Nephron progenitor cell (in vitro differentiated cells): ENCODE data around the gene GPR82.
A peak's percentile ranks its signal among the peaks of the same experiment; 100 is the strongest.
"Not testable (repeated sequence)": the region's sequence is repeated elsewhere in the genome, so short reads cannot be mapped to it uniquely, and the experiment has no call there.

ENCODE experiments used
- DNase-seq: peaks from one replicate; pipeline ENCODE4 v3.0.0; 2021
- H3K27ac Mint-ChIP-seq: 2 replicates; pipeline ENCODE4 v1.8.0; 2021; ENCODE audit warnings: mild to moderate bottlenecking, moderate library complexity, mixed read lengths
- H3K27me3 Mint-ChIP-seq: 2 replicates; pipeline ENCODE4 v1.8.0; 2021; ENCODE audit warnings: mild to moderate bottlenecking, low read depth, mixed read lengths; ENCODE audit not compliant: poor library complexity
- H3K36me3 Mint-ChIP-seq: 2 replicates; pipeline ENCODE4 v1.8.0; 2021; ENCODE audit warnings: low read depth, mixed read lengths
- H3K4me1 Mint-ChIP-seq: 2 replicates; pipeline ENCODE4 v1.8.0; 2021; ENCODE audit warnings: mixed read lengths
- H3K4me3 Mint-ChIP-seq: 2 replicates; pipeline ENCODE4 v1.8.0; 2021; ENCODE audit warnings: mild to moderate bottlenecking, moderate library complexity, mixed read lengths
- H3K9me3 Mint-ChIP-seq: 2 replicates; pipeline ENCODE4 v1.8.0; 2021; ENCODE audit warnings: mild to moderate bottlenecking, moderate library complexity, mixed read lengths
- TF ChIP-seq, protein P1 (sequence below): fragments of 200-600 bp; sonication (generic); IDR thresholded peaks from 2 replicates; pipeline ENCODE4 v1.5.0; 2021; ENCODE audit warnings: antibody characterized with exemption

The GPR82 gene

DNA sequence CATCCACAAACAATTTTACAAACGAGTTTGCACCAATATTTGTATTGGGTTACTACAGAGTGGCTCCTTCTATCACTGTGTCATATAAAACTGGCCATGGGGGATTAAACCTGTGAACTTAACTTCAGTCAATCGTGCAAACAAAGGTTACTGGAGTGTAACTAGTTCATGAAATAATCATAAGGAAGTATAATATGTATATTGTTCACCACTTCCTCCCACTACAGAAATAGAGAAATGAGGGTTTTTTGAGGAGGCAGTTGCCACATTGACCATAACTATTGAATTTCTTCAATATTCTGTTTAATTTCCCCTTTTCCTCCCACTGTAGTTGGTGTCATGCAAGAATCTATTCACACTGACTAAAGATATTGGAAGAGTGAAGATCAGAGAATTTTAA, at the start of gene GPR82:
TSS of gene GPR82 (plus strand) at position 356 of the 400 bp plus-strand sequence. CDS start 2,846 bp downstream, outside the sequence.
- DNase-seq, result no peak

GRCh38 chrX:41676361-41676760, 47.6 kb upstream of the GPR82 start:
- Mint-ChIP-seq H3K4me1 (peaks cover 11% of the 10 kb centered on the region), H3K36me3 (peaks cover 15% of the 10 kb centered on the region), H3K27ac (peak overlapping the region; percentile 3), H3K9me3 (peaks cover 13% of the 10 kb centered on the region)
- H3K4me3 Mint-ChIP-seq, DNase-seq, H3K27me3 Mint-ChIP-seq: not testable (repeated sequence)

More for the DNA sequence above, at the start of gene GPR82:
- peaks cover 10% of the 10 kb centered on the region for H3K4me1 Mint-ChIP-seq
- peaks cover 27% of the 10 kb centered on the region for H3K9me3 Mint-ChIP-seq
- H3K27ac Mint-ChIP-seq, result no peak within 1 kb of the TSS
- no peak within 1 kb of the TSS for H3K4me3 Mint-ChIP-seq
- TF ChIP-seq, protein P1, sequence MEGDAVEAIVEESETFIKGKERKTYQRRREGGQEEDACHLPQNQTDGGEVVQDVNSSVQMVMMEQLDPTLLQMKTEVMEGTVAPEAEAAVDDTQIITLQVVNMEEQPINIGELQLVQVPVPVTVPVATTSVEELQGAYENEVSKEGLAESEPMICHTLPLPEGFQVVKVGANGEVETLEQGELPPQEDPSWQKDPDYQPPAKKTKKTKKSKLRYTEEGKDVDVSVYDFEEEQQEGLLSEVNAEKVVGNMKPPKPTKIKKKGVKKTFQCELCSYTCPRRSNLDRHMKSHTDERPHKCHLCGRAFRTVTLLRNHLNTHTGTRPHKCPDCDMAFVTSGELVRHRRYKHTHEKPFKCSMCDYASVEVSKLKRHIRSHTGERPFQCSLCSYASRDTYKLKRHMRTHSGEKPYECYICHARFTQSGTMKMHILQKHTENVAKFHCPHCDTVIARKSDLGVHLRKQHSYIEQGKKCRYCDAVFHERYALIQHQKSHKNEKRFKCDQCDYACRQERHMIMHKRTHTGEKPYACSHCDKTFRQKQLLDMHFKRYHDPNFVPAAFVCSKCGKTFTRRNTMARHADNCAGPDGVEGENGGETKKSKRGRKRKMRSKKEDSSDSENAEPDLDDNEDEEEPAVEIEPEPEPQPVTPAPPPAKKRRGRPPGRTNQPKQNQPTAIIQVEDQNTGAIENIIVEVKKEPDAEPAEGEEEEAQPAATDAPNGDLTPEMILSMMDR, result no peak
- H3K27me3 Mint-ChIP-seq, result no peaks in the 10 kb centered on the region
- peaks cover 32% of the 10 kb centered on the region for H3K36me3 Mint-ChIP-seq

- Mint-ChIP-seq H3K4me1 (peaks cover 11% of the 10 kb centered on the region), H3K27me3 (no peaks in the 10 kb centered on the region), H3K9me3 (peaks cover 15% of the 10 kb centered on the region), H3K4me3 (no peak overlapping the region), H3K36me3 (peaks cover 18% of the 10 kb centered on the region), H3K27ac (no peak overlapping the region)
- DNase-seq, result no peak
- TF ChIP-seq, protein P1, result no peak
Observed at GRCh38 chrX:41677183-41678060, 46.6 kb upstream of the GPR82 start.

GRCh38 chrX:41684138-41684537, 39.8 kb upstream of the GPR82 start:
- Mint-ChIP-seq H3K27me3 (no peaks in the 10 kb centered on the region), H3K36me3 (peaks cover 18% of the 10 kb centered on the region), H3K9me3 (peaks cover 10% of the 10 kb centered on the region), H3K27ac (no peak overlapping the region), H3K4me1 (no peaks in the 10 kb centered on the region), H3K4me3 (no peak overlapping the region)
- no peak for DNase-seq
- TF ChIP-seq, protein P1, result no peak

- H3K9me3 Mint-ChIP-seq, result peaks cover 8% of the 10 kb centered on the region
- no peak for DNase-seq
- no peak overlapping the region for H3K27ac Mint-ChIP-seq
- peaks cover 18% of the 10 kb centered on the region for H3K36me3 Mint-ChIP-seq
- TF ChIP-seq, protein P1, result no peak
- no peaks in the 10 kb centered on the region for H3K27me3 Mint-ChIP-seq
- no peaks in the 10 kb centered on the region for H3K4me1 Mint-ChIP-seq
- H3K4me3 Mint-ChIP-seq, result no peak overlapping the region
Observed at GRCh38 chrX:41684940-41685339, 39.0 kb upstream of the GPR82 start.

DNA sequence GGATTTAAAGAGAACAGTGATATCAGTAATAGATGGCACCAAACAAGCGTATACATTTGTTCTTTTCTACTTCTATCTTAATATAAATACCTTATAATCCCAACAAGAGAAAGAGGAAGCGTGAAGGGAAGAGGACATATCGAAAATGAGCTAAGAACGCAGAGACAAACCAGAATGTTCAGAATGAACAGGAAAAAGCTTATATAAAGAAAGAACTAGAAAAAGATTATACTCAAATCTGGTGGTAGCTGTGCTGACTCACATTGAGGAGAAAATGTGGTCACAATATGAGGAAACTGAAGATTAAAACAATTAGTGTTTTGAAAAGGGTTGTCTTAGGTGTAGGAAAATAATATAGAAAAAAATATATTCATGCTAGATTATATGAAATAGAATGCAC, 37.2 kb upstream of the GPR82 start:
- Mint-ChIP-seq H3K9me3 (peaks cover 3% of the 10 kb centered on the region), H3K27me3 (no peaks in the 10 kb centered on the region), H3K4me3 (no peak overlapping the region), H3K36me3 (peaks cover 13% of the 10 kb centered on the region), H3K4me1 (no peaks in the 10 kb centered on the region), H3K27ac (no peak overlapping the region)
- TF ChIP-seq, protein P1, result no peak
- DNase-seq, result no peak
